Umbilical cord (tissue), 2 donors: ENCODE data around the gene FAM168B. TPM values are rescaled to one million over a fixed set of nuclear protein-coding genes. Genes with fewer than 3 reads are reported as not detected.

Experiments used
- DNase-seq: peaks from one replicate; pipeline ENCODE4 v3.0.0-alpha.2; 2015; ENCODE audit warnings: low spot score
- total RNA-seq: library from RNA; depleted of rRNA; stranded (reverse); fragments of >200 nt; gene quantifications from one replicate; pipeline ENCODE4 v1.2.3, GENCODE V29; 2014; ENCODE audit warnings: low replicate concordance; ENCODE audit not compliant: insufficient read depth

The FAM168B gene
- total RNA-seq, 1 donor from 2014 or later = 127 TPM

- no peak for DNase-seq
These were observed 36.9 kb downstream of the FAM168B start for GRCh38 chr2:131056204-131056931.

- no peak for DNase-seq
These were observed 37.8 kb downstream of the FAM168B start for GRCh38 chr2:131055169-131056065.

- DNase-seq = no peak
These were observed 38.8 kb downstream of the FAM168B start for GRCh38 chr2:131054488-131054887.

- no peak for DNase-seq
These were observed 40.5 kb downstream of the FAM168B start for GRCh38 chr2:131052741-131053263.

- DNase-seq = no peak
These were observed 42.4 kb downstream of the FAM168B start for GRCh38 chr2:131050896-131051295.

- DNase-seq = no peak
These were observed 44.0 kb downstream of the FAM168B start for GRCh38 chr2:131049150-131049718.

GRCh38 chr2:131048641-131049040 lies 44.6 kb downstream of the FAM168B start:
- no peak for DNase-seq

- DNase-seq = no peak
These were observed 45.2 kb downstream of the FAM168B start for GRCh38 chr2:131047920-131048560.

- no peak for DNase-seq
These were observed 46.2 kb downstream of the FAM168B start for GRCh38 chr2:131046918-131047652.

GRCh38 chr2:131046028-131046917 lies 47.0 kb downstream of the FAM168B start:
- DNase-seq = no peak

GRCh38 chr2:131045286-131046027 lies 47.8 kb downstream of the FAM168B start:
- no peak for DNase-seq

GRCh38 chr2:131044757-131045150 lies 48.5 kb downstream of the FAM168B start:
- DNase-seq = no peak

- DNase-seq = no peak
These were observed 49.0 kb downstream of the FAM168B start for GRCh38 chr2:131044075-131044756.

- DNase-seq = no peak
These were observed 49.8 kb downstream of the FAM168B start for GRCh38 chr2:131043199-131044074.

- no peak for DNase-seq
These were observed 51.0 kb downstream of the FAM168B start for GRCh38 chr2:131042148-131042775.

- DNase-seq = no peak
These were observed 51.7 kb downstream of the FAM168B start for GRCh38 chr2:131041402-131042147.
